ENCODE data around the gene ZNRF1.

DNA sequence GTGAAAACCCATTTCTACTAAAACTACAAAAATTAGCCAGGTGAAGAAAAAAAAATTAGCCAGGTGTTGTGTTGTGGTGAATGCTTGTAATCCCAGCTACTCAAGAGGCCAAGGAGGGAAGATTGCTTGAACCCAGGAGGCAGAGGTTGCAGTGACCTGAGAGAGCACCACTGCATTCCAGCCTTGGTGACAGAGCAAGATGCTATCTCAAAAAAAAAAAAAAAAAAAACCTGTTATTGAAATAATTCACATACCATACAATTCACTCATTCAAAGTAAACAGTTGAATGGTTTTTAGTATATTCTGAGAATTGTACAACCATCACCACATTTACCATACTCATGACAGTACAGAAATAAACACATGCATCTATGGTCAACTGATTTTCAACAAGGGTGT, 31.0 kb downstream of the ZNRF1 start:
- TF ChIP-seq, protein P1, sequence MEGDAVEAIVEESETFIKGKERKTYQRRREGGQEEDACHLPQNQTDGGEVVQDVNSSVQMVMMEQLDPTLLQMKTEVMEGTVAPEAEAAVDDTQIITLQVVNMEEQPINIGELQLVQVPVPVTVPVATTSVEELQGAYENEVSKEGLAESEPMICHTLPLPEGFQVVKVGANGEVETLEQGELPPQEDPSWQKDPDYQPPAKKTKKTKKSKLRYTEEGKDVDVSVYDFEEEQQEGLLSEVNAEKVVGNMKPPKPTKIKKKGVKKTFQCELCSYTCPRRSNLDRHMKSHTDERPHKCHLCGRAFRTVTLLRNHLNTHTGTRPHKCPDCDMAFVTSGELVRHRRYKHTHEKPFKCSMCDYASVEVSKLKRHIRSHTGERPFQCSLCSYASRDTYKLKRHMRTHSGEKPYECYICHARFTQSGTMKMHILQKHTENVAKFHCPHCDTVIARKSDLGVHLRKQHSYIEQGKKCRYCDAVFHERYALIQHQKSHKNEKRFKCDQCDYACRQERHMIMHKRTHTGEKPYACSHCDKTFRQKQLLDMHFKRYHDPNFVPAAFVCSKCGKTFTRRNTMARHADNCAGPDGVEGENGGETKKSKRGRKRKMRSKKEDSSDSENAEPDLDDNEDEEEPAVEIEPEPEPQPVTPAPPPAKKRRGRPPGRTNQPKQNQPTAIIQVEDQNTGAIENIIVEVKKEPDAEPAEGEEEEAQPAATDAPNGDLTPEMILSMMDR (IDR thresholded peaks at IDR 0.05) = no peak
- TF ChIP-seq EZH2 (IDR thresholded peaks at IDR 0.05; ENCODE audit: borderline replicate concordance, insufficient read depth, low read depth, low read length, poor library complexity, severe bottlenecking) = no peak

All from B cell (primary cell).